GM21529 (cell line): Measurements from ENCODE around the gene ANKRD16.
"Not testable (repeated sequence)": the region's sequence is repeated elsewhere in the genome, so short reads cannot be mapped to it uniquely, and the experiment has no call there.

Source experiments
- ATAC-seq: cut with Tn5 transposase; IDR thresholded peaks from one replicate; pipeline ENCODE4 v1.9.1; 2021; ENCODE audit not compliant: unreplicated experiment

Gene ANKRD16

GRCh38 chr10:5877041-5877440 is 12.7 kb downstream of the ANKRD16 start:
- not testable (repeated sequence) for ATAC-seq

GRCh38 chr10:5876181-5876768 is 13.4 kb downstream of the ANKRD16 start:
- no peak for ATAC-seq

DNA sequence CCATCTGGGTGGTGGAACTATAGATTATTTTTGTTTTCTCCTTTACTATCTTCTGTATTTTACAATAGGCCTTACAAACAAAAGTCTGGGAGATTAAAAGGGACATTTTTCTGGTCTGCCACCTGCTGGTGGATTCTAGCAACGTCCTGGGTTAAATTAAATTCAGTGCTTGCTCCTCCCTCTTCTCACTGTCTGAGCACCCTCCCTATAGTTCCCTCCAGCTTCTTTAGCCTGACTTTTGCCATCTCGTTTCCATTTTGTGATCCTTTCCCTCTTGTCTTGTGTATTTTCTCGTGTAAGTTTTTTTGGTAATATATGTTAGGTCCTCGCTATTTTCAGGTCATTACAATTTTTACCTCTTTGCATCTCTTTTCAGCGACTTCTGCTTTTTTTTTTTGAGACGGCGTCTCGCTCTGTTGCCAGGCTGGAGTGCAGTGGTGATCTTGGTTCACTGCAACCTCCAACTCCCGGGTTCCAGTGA is 16.1 kb downstream of the ANKRD16 start:
- ATAC-seq = peak; percentile 90

GRCh38 chr10:5871596-5871995 is 18.1 kb downstream of the ANKRD16 start:
- no peak for ATAC-seq

- ATAC-seq = no peak
Observed at GRCh38 chr10:5869156-5869555, 20.5 kb downstream of the ANKRD16 start.

GRCh38 chr10:5868383-5868782 is 21.3 kb downstream of the ANKRD16 start:
- ATAC-seq = not testable (repeated sequence)

DNA sequence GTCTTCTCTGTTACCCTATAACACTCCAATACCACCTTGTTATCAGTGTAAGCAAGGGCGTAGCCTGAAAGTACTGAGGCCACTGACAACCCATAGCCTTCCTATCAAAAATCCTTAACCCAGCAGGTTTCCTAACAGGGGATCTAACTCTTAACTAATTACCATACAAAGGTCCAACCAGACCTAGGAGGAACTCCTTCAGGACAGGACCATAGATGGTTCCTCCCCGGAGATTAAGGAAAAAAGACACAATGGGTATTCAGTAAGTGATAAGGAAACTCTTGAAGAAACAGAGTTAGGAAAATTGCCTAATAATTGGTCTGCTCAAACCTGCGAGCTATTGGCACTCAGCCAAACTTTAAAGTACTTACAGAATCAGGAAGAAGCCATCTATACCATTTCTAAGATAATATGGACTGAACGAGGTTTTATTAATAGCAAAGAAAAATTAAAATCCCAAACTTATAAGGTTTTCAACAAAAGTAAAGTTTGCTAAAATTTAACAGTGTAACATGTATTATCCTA is 22.5 kb downstream of the ANKRD16 start:
- not testable (repeated sequence) for ATAC-seq

- not testable (repeated sequence) for ATAC-seq
Observed at GRCh38 chr10:5866451-5867081, 23.1 kb downstream of the ANKRD16 start.

GRCh38 chr10:5862981-5863685 is 26.6 kb downstream of the ANKRD16 start:
- ATAC-seq = not testable (repeated sequence)

- peak; percentile 96 for ATAC-seq
Observed at GRCh38 chr10:5862360-5862961, 27.2 kb downstream of the ANKRD16 start.

DNA sequence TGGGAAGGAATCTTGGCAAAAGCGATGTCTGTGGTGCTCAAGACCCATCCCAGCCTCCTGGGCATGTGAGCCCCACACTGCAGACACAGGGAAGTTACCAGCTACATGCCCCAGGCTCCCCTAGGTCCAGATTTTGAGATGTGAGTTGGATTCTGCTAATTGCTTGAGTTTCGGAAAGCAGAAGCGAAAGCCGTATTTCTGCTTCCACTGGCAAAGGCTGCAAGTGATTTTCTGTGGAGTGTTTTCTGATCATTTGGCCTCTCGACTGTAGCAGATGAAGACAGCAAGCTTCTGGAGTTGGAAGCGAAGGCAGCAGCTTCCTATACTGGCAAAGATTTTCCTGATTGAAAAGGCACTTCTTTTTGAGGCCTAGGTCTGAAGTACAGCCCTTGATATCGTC is 29.6 kb downstream of the ANKRD16 start:
- no peak for ATAC-seq

DNA sequence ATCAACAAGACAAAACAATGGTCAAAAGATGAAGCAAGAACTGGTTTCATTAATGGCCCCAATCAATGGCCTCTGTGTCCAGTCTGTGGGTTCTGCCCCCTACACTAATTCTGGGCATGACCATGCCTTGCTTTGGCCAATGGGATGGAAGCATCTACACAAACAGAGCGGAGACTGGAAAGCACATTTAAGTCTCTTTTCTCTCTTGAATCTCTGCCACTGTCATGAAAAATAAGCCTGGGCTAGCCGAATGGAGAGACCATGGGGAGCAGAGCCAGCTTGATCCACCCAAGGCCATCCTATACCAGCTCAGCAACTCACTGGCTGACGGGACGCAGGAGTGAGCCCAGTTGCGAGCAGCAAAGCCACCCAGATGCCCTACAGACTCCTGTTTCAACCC is 30.9 kb downstream of the ANKRD16 start:
- no peak for ATAC-seq

DNA sequence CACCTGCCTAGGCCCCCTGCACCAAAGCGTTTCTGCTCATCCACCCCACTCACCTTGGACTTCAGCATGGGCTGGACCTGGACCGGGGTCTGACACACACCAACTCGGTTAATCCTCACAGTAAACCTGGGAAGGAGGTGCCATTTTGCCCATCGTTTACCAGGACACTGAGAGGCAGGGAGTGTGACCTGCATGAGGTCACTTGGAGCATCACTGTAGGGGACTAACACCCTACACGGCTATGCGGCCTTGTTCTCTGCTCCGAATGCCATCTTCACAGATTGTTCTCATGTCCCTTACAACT is 33.0 kb downstream of the ANKRD16 start:
- no peak for ATAC-seq

DNA sequence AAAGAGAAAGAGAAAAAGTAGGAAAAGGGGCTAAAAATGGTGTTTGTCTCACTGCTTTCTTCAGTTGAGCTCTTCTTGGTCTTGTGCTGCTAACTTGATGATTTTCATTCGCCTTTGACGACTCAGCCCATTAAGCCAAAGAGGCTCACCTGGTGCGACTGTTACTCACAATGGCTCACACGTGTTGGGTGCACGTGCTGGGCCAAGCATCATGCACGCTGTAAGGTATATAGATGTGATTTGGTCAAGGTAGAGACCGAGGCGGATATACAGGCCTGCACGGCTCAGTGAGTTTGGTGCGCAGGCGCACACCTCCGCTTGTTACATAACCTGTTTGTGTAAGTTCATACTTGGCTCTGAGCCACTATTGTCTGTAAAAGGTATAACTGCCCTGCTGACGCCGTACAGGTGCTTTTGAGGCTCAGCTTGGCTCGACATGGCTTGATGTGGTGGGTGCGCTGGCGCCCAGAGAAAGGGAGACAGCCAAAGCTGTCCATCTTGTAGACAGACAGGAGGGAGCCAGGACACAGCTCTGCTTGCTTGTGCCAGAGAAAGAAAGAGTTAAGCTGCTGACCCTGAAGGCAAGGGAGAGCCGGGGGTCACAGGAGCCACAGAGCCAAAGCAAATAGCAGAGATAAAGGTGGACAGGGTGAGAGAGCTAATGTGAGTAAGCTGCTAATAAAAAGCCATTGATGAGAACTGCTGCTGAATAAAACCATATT is 33.6 kb downstream of the ANKRD16 start:
- ATAC-seq = no peak

GRCh38 chr10:5854131-5854475 is 35.6 kb downstream of the ANKRD16 start:
- no peak for ATAC-seq

GRCh38 chr10:5846667-5847066 is 43.0 kb downstream of the ANKRD16 start:
- ATAC-seq = not testable (repeated sequence)

DNA sequence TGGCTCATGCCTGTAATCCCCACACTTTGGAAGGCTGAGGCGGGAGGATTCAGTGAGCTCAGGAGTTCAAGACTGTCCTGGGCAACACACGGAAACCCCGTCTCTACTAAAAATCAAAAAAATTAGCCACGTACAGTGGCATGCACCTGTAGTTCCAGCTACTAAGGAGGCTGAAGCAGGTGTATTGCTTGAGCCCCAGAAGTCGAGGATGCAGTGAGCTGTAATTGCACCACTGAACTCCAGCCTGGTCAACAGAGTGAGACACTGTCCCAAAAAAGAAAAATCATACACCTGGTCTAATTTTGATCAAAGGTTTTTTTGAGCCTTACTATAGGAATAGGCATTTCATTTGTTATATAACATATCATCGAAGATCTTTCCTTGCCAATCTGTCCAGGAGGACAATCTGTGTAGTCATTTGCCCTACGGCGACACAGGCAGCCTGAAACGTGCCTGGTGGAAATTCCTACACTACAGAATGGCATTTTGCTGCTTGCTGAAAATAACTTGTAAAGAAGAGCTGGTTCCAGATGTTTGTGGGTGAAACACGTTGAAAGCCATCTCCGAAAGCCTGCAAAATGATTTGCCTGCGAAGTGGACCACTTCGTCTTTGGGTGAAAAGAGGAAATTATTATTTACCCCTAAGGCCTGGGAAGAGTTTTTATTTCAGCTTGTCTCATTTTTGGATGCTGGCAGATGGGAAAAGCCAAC is 45.2 kb downstream of the ANKRD16 start:
- no peak for ATAC-seq

- ATAC-seq = no peak
Observed at GRCh38 chr10:5843686-5844344, 45.9 kb downstream of the ANKRD16 start.

- ATAC-seq = no peak
Observed at GRCh38 chr10:5841965-5842364, 47.7 kb downstream of the ANKRD16 start.
